Activated T-cell treated with anti-CD3 and anti-CD28 coated beads, Interleukin-2, amount 50 U/mL, for 1 hour (primary cell): ENCODE measurements around the gene GEMIN8.

Source experiments
- DNase-seq: peaks from one replicate; pipeline ENCODE4 v3.0.0-alpha.2; 2020

Gene GEMIN8

GRCh38 chrX:14015294-14015693 is 14.4 kb downstream of the GEMIN8 start:
- DNase-seq = no peak

- DNase-seq = no peak
These were observed 15.2 kb downstream of the GEMIN8 start for GRCh38 chrX:14014526-14014925.

GRCh38 chrX:14013054-14013453 is 16.6 kb downstream of the GEMIN8 start:
- no peak for DNase-seq

GRCh38 chrX:14010566-14010965 is 19.1 kb downstream of the GEMIN8 start:
- no peak for DNase-seq

GRCh38 chrX:14006540-14006939 is 23.2 kb downstream of the GEMIN8 start:
- DNase-seq = no peak

GRCh38 chrX:14003876-14004425 is 25.7 kb downstream of the GEMIN8 start:
- DNase-seq = no peak

- DNase-seq = no peak
These were observed 26.7 kb downstream of the GEMIN8 start for GRCh38 chrX:14003028-14003427.

GRCh38 chrX:13996650-13997049 is 33.0 kb downstream of the GEMIN8 start:
- no peak for DNase-seq

- DNase-seq = no peak
These were observed 35.1 kb downstream of the GEMIN8 start for GRCh38 chrX:13994536-13995080.

- DNase-seq = no peak
These were observed 35.6 kb downstream of the GEMIN8 start for GRCh38 chrX:13994104-13994503.

GRCh38 chrX:13990126-13990800 is 39.4 kb downstream of the GEMIN8 start:
- DNase-seq = no peak

- DNase-seq = no peak
These were observed 43.8 kb downstream of the GEMIN8 start for GRCh38 chrX:13985697-13986435.

GRCh38 chrX:13983734-13984133 is 46.0 kb downstream of the GEMIN8 start:
- no peak for DNase-seq

- DNase-seq = no peak
These were observed 61.5 kb downstream of the GEMIN8 start for GRCh38 chrX:13968198-13968597.

GRCh38 chrX:13967636-13968035 is 62.1 kb downstream of the GEMIN8 start:
- no peak for DNase-seq

- DNase-seq = no peak
These were observed 62.9 kb downstream of the GEMIN8 start for GRCh38 chrX:13966793-13967125.

- no peak for DNase-seq
These were observed 63.5 kb downstream of the GEMIN8 start for GRCh38 chrX:13966071-13966792.

- no peak for DNase-seq
These were observed 64.2 kb downstream of the GEMIN8 start for GRCh38 chrX:13965531-13965930.

- no peak for DNase-seq
These were observed 72.7 kb downstream of the GEMIN8 start for GRCh38 chrX:13956998-13957397.
